GM19238 (cell line): ENCODE data around the gene ABCG4.
"Not testable (repeated sequence)": the region's sequence is repeated elsewhere in the genome, so short reads cannot be mapped to it uniquely, and the experiment has no call there.

ENCODE experiments used
- DNase-seq: peaks from one replicate; pipeline ENCODE4 v3.0.0; 2011; ENCODE audit warnings: low spot score; ENCODE audit not compliant: insufficient read length

Gene ABCG4

GRCh38 chr11:119115484-119116234 lies 33.2 kb upstream of the ABCG4 start:
- no peak for DNase-seq

- DNase-seq, result no peak
Measured at GRCh38 chr11:119116235-119116594, 32.6 kb upstream of the ABCG4 start.

- no peak for DNase-seq
Measured at GRCh38 chr11:119116601-119117000, 32.3 kb upstream of the ABCG4 start.

GRCh38 chr11:119117004-119117706 lies 31.7 kb upstream of the ABCG4 start:
- DNase-seq, result no peak

GRCh38 chr11:119118227-119118626 lies 30.6 kb upstream of the ABCG4 start:
- no peak for DNase-seq

GRCh38 chr11:119118946-119119345 lies 29.9 kb upstream of the ABCG4 start:
- DNase-seq, result no peak

GRCh38 chr11:119120639-119121007 lies 28.2 kb upstream of the ABCG4 start:
- DNase-seq, result no peak

- peak; percentile 99 for DNase-seq
Measured at GRCh38 chr11:119121008-119121810, 27.6 kb upstream of the ABCG4 start, which contains the start of gene HINFP. Gene HINFP, plus strand, starts transcription at chr11:119121580. Its CDS starts 5,365 bp downstream, at chr11:119126945.

- no peak for DNase-seq
Measured at GRCh38 chr11:119121811-119122124, 27.1 kb upstream of the ABCG4 start.

GRCh38 chr11:119125821-119126220 lies 23.0 kb upstream of the ABCG4 start:
- no peak for DNase-seq

GRCh38 chr11:119126675-119127268 lies 22.1 kb upstream of the ABCG4 start:
- no peak for DNase-seq

- no peak for DNase-seq
Measured at GRCh38 chr11:119130662-119131061, 18.2 kb upstream of the ABCG4 start.

- DNase-seq, result no peak
Measured at GRCh38 chr11:119134389-119134978, 14.4 kb upstream of the ABCG4 start.

GRCh38 chr11:119139276-119139675 lies 9.6 kb upstream of the ABCG4 start:
- not testable (repeated sequence) for DNase-seq

- DNase-seq, result peak; percentile 71
Measured at GRCh38 chr11:119144825-119145486, 3.9 kb upstream of the ABCG4 start.

GRCh38 chr11:119145551-119145950 lies 3.3 kb upstream of the ABCG4 start:
- no peak for DNase-seq

GRCh38 chr11:119147604-119148333 lies 1.1 kb upstream of the ABCG4 start:
- DNase-seq, result no peak

GRCh38 chr11:119148720-119149017 lies 183 bp upstream of the ABCG4 start:
- DNase-seq, result no peak

- no peak for DNase-seq
Measured at GRCh38 chr11:119149786-119150275, 979 bp downstream of the ABCG4 start.

GRCh38 chr11:119152043-119152442 lies 3.2 kb downstream of the ABCG4 start:
- no peak for DNase-seq
